HG02571 (cell line): Measurements from ENCODE around the gene RIC8A.

Experiments
- ATAC-seq: cut with Tn5 transposase; IDR thresholded peaks from one replicate; pipeline ENCODE4 v1.9.1; 2021; ENCODE audit warnings: mild to moderate bottlenecking, moderate library complexity; ENCODE audit not compliant: unreplicated experiment

Gene RIC8A

GRCh38 chr11:203945-204586 is 3.4 kb upstream of the RIC8A start:
- ATAC-seq: no peak

GRCh38 chr11:204587-205109 is 2.9 kb upstream of the RIC8A start:
- ATAC-seq: no peak

DNA sequence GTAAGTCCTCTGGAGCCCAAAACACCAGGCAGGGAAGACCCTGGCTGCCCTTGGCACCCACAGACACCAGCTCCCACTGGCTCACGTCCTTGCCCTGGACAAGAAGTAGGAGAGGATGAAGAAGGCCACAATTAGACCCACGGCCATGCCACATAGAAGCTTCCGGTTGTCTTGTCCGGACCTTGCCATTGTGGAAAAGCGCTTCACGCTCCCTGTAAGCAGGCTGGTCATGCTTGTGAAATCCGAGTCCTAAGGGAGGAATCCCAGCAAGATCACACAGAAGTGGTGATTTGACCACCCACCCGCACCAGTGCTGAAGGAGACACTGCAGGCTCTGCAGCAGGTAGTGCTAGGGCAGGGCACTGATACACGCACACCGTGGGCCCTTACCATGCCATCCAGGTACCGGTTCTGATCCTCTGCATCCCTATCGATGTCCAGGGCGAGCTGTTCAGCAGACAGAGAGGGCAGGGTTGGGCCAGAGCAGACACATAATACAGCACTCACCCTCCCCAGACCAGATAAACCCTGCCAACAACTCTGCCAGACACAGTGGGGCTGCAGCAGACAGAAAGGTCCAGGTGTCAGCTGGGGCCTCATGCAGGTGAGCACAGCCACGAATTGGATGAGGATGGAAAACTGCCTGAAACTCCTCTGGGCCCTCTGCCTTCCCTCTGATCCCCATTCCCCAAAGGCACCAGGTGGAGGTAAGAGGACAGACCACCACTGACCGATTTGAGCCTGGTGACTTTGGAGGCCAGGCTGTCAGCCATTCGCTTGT is 2.1 kb upstream of the RIC8A start:
- no peak for ATAC-seq

DNA sequence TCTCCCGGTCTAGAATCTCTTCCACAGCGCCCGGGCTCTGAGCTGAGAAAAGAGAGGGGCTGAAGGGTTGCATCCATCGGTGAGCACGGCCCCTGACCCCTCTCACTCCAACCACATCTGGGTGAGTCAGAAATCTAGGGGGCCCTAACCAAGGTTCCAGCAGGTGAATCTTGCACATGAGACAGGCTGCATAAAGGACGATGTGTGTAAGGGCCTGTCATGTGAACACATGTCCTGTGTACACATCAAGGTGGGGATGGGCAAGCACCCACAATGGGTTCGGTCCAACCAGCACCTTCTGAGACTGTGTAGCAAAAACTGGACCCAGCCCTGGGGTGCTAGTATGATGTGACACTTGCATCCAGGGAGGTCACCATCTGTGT is 1.5 kb upstream of the RIC8A start:
- no peak for ATAC-seq

GRCh38 chr11:206526-207207 is 841 bp upstream of the RIC8A start:
- no peak for ATAC-seq

DNA sequence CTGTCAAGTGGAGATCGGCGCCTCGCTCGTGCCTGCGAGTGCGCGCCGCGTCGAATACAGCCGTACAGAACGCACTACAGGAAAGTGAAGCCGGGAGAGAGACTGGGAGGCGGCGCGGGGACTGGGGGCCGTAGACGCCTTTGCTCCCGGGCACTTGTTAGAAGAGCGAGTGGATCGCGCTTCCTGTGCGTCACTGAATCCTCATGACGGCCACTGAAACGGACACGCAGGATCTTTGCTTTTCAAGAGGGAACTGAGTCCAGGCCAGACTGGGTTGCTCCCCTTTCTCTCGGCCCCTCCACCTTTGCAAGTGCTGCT is 314 bp downstream of the RIC8A start:
- ATAC-seq: no peak

DNA sequence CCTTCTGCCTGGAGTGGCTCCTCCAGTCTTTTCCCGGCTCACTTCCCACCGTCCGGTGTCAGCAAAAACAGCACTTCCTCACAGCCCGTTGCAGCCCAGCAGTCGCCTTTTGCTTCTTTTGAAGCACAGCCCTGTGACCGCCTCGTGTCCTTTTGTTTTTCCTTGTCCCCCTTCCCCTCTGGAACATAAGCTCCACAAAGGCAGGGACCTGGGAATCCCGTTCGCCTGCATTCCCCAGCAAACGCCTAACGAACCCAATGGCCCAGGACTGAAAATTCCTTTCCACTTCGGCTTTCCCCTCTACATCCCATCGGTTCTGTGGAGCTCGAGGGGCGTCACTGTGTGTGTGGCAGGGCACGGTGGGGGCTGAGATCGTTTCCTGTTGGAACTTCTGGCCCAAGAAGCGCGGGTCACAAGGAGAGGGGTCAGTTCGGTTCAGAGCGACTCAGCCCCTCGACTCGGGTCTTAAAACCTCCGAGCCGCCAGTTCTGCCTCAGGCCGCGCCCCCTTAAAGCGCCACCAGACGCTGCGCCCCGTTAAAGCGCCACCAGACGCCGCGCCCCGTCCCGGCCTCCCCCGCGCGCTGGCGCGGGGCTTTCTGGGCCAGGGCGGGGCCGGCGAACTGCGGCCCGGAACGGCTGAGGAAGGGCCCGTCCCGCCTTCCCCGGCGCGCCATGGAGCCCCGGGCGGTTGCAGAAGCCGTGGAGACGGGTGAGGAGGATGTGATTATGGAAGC is 841 bp downstream of the RIC8A start:
- ATAC-seq: peak; percentile 40

GRCh38 chr11:208917-209260 is 1.4 kb downstream of the RIC8A start:
- no peak for ATAC-seq

DNA sequence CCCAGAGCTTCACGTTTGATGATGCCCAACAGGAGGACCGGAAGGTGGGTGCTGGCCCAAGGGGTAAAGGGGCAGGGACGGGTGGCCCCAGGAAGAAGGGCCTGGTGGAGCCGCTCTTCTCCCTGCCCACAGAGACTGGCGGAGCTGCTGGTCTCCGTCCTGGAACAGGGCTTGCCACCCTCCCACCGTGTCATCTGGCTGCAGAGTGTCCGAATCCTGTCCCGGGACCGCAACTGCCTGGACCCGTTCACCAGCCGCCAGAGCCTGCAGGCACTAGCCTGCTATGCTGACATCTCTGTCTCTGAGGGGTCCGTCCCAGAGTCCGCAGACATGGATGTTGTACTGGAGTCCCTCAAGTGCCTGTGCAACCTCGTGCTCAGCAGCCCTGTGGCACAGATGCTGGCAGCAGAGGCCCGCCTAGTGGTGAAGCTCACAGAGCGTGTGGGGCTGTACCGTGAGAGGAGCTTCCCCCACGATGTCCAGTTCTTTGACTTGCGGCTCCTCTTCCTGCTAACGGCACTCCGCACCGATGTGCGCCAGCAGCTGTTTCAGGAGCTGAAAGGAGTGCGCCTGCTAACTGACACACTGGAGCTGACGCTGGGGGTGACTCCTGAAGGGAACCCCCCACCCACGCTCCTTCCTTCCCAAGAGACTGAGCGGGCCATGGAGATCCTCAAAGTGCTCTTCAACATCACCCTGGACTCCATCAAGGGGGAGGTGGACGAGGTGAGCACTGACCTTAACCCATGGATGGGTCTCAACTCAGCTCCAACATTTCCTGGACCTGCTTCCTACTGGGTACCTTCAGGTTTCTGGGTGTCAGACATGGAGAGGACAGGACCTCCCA is 2.0 kb downstream of the RIC8A start:
- no peak for ATAC-seq

GRCh38 chr11:210122-210802 is 2.8 kb downstream of the RIC8A start:
- no peak for ATAC-seq

DNA sequence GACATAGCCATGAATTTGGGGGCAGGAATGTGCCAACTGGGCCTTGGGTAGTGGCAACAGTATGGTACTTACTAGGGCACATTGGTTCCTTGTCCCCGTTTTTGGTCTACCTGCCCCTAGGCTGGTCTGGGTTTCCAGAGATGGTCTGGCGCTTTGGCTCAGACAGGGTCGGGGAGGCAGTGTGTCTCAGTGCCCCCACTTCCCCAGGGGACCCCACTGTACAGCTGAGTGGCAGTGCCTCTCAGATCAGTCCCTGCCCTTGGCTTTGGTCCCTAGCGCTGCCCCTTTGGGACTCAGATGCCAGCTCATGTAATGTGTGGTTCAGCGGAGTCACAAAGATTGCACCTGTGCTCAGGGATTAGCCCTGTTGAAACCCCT is 3.3 kb downstream of the RIC8A start:
- no peak for ATAC-seq

DNA sequence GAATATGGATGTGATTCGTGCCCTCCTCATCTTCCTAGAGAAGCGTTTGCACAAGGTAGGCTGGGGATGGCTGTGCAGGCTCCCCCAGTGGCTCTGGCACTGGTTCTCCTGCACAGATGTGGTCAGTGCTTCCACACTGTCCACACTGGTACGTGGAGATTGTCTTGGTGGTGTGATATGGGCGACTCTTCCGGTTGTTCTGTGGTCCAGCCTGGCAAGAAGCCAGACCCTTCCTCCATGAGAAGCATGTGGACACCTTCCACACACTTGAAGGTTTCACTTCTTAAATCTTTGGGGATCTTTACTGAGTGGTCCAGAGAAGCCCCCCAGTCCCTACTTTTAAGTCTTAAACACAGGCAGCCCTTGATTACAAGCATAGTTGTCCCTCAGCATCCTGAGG is 3.8 kb downstream of the RIC8A start:
- ATAC-seq: no peak

DNA sequence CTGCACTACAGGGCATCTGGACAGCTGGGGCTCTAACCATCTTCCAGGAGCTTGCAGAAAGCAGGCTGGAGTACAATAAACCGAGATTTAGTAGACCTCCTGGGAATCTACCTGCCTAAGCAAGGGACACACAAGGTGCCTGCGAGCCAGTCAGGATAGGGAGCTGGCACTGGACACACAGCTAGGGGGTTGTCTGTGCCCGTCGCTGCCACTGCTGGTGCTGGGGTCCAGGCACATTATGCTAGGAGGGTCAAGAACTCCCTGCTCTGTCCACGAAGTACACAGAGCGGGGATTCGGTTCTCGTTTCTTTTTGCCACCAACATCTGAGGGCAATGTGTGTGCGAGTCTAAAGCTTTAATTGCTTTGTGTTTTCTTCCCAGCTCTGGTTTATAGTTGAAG is 4.2 kb downstream of the RIC8A start:
- ATAC-seq: no peak

GRCh38 chr11:212150-213100 is 4.9 kb downstream of the RIC8A start:
- ATAC-seq: no peak

GRCh38 chr11:213111-213510 is 5.6 kb downstream of the RIC8A start:
- ATAC-seq: no peak

GRCh38 chr11:214083-214482 is 6.6 kb downstream of the RIC8A start:
- no peak for ATAC-seq

GRCh38 chr11:215581-216037 is 8.1 kb downstream of the RIC8A start:
- no peak for ATAC-seq

DNA sequence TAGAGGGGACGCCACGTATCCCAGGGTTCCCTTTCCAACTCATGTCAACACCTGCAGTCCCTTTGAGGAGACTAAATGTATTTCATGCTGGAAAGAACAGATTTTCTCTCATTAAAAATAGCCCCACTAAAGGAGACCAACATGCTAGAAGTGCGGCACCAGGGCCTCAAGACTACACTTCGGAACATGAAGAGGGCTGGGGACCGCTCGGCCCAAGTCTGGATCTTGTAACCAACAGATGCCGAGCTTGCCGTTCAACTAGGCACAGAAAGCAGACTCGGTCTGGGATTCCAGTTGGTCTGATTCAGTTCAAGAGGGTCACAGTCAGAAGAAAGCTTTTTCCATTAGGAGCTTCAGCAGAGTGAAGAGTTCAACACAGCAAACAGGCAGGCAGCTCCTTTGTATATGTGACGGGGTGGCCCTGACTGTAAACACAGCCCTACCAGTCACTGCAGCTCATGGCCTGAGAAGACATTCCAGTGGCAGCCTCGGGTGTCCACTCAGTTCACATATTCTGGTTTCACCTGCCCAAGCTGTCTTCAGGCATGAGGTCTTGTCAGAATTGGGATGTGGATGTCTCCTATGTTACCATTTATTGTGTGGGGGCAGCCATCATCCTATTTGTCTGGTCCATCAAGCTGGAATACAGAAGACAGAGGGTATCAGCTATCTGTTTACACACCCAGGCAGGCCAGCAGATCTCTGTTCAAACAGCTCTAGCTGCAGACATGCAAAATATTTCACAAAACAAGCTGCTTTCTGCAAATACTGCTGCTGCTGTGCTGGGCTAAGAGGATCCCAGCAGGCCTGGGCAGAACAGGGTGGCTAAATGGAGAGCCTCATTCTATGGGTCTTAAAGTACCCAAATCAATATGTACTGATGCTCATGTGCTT is 8.8 kb downstream of the RIC8A start:
- no peak for ATAC-seq
